HL-60 (cell line): ENCODE data around the gene DCP2.

Source experiments
- DNase-seq, 2 experiments: peaks; one replicate each; pipeline ENCODE4 v3.0.0-alpha.2; 2010 to 2020; ENCODE audit warnings: low read depth in 1 of 2, low spot score in 1 of 2
- H3K27ac ChIP-seq: fragments of 250-450 bp; sonication (Bioruptor Pico); replicated peaks from 2 replicates; pipeline ENCODE4 v1.5.1; 2020; ENCODE audit warnings: mild to moderate bottlenecking, moderate library complexity
- H3K27me3 ChIP-seq: fragments of 250-450 bp; sonication (Bioruptor Pico); 2 replicates; pipeline ENCODE4 v1.5.1; 2021; ENCODE audit warnings: mild to moderate bottlenecking, moderate library complexity; ENCODE audit not compliant: insufficient read depth, poor library complexity, severe bottlenecking
- H3K4me3 ChIP-seq: replicated peaks from 2 replicates; pipeline ENCODE4 v1.5.1; 2011; ENCODE audit warnings: mild to moderate bottlenecking, control low read depth, low read length; ENCODE audit not compliant: insufficient read depth
- GABPA ChIP-seq: IDR thresholded peaks from 2 replicates; pipeline ENCODE4 v1.6.1; 2012; ENCODE audit warnings: low read depth
- POLR2AphosphoS5 ChIP-seq: IDR thresholded peaks from 2 replicates; pipeline ENCODE4 v1.6.1; 2012; ENCODE audit warnings: low read depth
- SPI1 ChIP-seq: IDR thresholded peaks from 2 replicates; pipeline ENCODE4 v1.6.1; 2012; ENCODE audit warnings: low read depth, mild to moderate bottlenecking, borderline replicate concordance
- TF ChIP-seq, protein P1 (sequence below): IDR thresholded peaks from 2 replicates; pipeline ENCODE4 v1.6.1; 2012; ENCODE audit warnings: low read depth; ENCODE audit not compliant: insufficient replicate concordance
- TF ChIP-seq, protein P2 (sequence below): IDR thresholded peaks from one replicate; pipeline ENCODE4 v1.5.1; 2011; ENCODE audit warnings: low read length, control low read depth, inconsistent platforms; ENCODE audit not compliant: insufficient read depth

The DCP2 gene

DNA sequence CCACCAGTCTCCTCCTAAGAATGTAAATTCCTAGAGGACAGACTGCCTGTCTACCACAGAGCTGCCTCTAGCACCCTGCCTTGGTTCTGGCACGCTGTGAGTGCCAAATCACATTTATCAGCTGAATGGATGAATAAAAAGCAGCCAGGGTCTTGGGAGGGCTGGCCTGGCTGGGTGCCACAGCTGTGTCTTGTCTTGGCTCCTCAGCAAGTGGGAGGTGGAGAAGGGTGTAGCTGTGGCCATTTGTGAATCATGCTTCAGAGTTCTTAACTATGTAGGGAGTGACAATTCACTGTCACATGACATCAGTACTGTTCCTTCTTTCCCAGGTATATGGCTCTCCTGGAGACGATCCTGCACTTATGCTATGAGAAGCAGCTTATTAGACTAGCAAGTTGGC, 70.6 kb downstream of the DCP2 start:
- no peak overlapping the region for H3K27ac ChIP-seq
- TF ChIP-seq GABPA (no peak), POLR2AphosphoS5 (no peak), SPI1 (no peak)
- TF ChIP-seq, protein P1, sequence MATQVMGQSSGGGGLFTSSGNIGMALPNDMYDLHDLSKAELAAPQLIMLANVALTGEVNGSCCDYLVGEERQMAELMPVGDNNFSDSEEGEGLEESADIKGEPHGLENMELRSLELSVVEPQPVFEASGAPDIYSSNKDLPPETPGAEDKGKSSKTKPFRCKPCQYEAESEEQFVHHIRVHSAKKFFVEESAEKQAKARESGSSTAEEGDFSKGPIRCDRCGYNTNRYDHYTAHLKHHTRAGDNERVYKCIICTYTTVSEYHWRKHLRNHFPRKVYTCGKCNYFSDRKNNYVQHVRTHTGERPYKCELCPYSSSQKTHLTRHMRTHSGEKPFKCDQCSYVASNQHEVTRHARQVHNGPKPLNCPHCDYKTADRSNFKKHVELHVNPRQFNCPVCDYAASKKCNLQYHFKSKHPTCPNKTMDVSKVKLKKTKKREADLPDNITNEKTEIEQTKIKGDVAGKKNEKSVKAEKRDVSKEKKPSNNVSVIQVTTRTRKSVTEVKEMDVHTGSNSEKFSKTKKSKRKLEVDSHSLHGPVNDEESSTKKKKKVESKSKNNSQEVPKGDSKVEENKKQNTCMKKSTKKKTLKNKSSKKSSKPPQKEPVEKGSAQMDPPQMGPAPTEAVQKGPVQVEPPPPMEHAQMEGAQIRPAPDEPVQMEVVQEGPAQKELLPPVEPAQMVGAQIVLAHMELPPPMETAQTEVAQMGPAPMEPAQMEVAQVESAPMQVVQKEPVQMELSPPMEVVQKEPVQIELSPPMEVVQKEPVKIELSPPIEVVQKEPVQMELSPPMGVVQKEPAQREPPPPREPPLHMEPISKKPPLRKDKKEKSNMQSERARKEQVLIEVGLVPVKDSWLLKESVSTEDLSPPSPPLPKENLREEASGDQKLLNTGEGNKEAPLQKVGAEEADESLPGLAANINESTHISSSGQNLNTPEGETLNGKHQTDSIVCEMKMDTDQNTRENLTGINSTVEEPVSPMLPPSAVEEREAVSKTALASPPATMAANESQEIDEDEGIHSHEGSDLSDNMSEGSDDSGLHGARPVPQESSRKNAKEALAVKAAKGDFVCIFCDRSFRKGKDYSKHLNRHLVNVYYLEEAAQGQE = no peak
- TF ChIP-seq, protein P2, sequence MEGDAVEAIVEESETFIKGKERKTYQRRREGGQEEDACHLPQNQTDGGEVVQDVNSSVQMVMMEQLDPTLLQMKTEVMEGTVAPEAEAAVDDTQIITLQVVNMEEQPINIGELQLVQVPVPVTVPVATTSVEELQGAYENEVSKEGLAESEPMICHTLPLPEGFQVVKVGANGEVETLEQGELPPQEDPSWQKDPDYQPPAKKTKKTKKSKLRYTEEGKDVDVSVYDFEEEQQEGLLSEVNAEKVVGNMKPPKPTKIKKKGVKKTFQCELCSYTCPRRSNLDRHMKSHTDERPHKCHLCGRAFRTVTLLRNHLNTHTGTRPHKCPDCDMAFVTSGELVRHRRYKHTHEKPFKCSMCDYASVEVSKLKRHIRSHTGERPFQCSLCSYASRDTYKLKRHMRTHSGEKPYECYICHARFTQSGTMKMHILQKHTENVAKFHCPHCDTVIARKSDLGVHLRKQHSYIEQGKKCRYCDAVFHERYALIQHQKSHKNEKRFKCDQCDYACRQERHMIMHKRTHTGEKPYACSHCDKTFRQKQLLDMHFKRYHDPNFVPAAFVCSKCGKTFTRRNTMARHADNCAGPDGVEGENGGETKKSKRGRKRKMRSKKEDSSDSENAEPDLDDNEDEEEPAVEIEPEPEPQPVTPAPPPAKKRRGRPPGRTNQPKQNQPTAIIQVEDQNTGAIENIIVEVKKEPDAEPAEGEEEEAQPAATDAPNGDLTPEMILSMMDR = no peak
- DNase-seq = no peak
- no peaks in the 10 kb centered on the region for H3K27me3 ChIP-seq
- no peak overlapping the region for H3K4me3 ChIP-seq

DNA sequence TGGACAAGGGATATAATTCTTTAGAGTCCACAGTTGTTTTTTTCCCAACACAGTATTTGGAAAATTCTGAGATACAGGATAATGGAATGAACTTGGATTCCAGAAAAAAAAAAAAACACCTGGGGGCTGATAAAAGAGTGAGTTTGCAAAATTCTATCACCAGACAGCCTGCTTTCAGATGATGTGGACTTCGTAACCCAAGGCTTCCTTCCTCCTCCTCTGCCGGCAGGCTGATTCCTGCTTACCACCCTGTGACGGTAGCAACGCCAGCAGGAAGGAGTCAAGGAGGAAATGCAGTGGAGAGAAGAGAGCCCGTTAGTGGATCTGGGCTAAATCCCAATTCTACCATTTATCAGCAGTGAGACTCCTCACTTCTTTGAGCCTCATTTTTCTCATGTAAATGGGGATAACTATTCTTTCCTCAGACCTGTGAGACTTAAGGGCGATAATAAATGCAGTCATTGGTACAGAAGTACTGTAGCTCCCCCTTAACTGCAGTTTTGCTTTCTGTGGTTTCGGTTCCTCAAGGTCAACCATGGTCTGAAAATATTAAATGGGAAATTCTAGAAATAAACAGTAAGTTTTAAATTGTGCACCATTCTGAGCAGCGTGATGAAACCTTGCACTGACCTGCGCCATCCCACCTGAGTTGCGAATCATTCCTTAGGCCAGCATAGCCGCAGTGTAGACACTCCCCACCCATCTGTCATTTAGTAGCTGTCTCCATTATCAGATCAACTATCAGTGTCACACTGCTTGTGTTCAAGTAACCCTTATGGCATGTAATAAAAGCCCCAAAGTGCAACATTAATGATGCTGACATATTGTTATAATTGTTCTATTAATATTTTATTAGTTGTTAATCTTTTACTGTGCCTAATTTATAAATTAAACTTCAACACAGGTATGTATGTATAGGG, 71.4 kb downstream of the DCP2 start:
- peak; percentile 5 to 8 for DNase-seq
- TF ChIP-seq, protein P1 = no peak
- TF ChIP-seq POLR2AphosphoS5 (no peak), GABPA (no peak), SPI1 (no peak)
- TF ChIP-seq, protein P2 = no peak
- Histone ChIP-seq H3K4me3 (peak overlapping the region; percentile 18), H3K27ac (no peak overlapping the region), H3K27me3 (no peaks in the 10 kb centered on the region)

DNA sequence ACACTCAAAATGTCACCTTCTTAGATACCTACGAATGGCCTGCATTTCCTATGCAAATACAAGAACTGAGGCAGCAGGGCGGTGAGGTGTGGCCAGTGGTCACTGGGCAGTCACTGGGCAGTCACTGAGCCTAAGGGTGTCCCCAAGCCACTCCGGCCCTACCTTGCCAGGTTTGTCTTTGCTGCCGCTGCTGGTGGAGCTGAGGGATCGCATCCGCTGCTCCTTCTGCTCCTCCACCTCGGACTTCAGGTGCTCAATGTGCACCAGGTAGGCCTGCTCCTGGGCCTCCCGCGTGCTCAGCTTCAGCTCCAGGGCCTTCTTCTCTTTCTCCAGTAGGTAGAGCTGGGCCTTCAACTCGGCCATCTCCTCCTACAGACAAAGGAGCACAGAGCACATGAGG, 72.3 kb downstream of the DCP2 start:
- Histone ChIP-seq H3K27me3 (no peaks in the 10 kb centered on the region), H3K4me3 (no peak overlapping the region), H3K27ac (no peak overlapping the region)
- TF ChIP-seq, protein P1 = no peak
- no peak for TF ChIP-seq SPI1
- TF ChIP-seq POLR2AphosphoS5 = no peak
- TF ChIP-seq GABPA = no peak
- TF ChIP-seq, protein P2 = no peak
- no peak for DNase-seq
